GM12892 (cell line): ENCODE measurements around the gene TEAD1.

Source experiments
- POLR2A ChIP-seq: IDR thresholded peaks from 2 replicates; pipeline ENCODE4 v1.6.1; 2011; ENCODE audit warnings: low read depth, low read length, control low read depth
- POLR2AphosphoS5 ChIP-seq: IDR thresholded peaks from 2 replicates; pipeline ENCODE4 v1.6.1; 2011; ENCODE audit warnings: low read depth, low read length, control low read depth

DNA sequence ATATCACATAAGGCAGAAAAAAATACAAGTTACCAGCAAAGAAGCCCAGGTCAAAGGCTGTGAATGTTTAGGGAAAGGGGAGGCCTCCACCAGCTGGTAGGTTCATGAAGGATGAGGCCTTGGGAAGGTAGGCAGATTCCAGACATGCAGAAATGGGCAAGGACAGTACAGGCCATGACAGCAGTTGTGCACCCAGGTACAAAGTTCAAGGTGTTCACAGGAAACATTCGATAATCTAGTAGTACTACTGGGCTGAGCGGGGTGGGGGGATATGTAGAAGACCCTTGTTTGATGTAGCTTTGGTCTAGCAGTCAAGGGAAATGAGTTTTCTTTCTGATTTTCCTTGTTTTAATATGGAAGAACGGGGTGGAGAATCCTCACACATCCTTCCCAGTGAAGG, 182.1 kb downstream of the TEAD1 start:
- TF ChIP-seq POLR2A (no peak), POLR2AphosphoS5 (no peak)
